ENCODE measurements around the gene MSH5.

MSH5 gene

GRCh38 chr6:31749301-31750036 lies 9.7 kb downstream of the MSH5 start:
- Histone ChIP-seq H3K4me1 (ENCODE audit: insufficient read depth, poor library complexity, severe bottlenecking) (no peaks in the 10 kb centered on the region), H3K4me3 (ENCODE audit: severe bottlenecking) (no peak overlapping the region), H3K9me3 (ENCODE audit: severe bottlenecking) (no peaks in the 10 kb centered on the region), H3K36me3 (ENCODE audit: low read depth) (peaks cover 27% of the 10 kb centered on the region), H3K27ac (ENCODE audit: poor library complexity, severe bottlenecking) (no peak overlapping the region), H3K27me3 (ENCODE audit: insufficient read depth, poor library complexity, severe bottlenecking) (no peaks in the 10 kb centered on the region)
- no peak for ATAC-seq (ENCODE audit: low read depth)
- DNase-seq (ENCODE audit: low spot score): no peak
- TF ChIP-seq CTCF (IDR thresholded peaks at IDR 0.05; ENCODE audit: poor library complexity, severe bottlenecking): no peak

- Histone ChIP-seq H3K4me3 (ENCODE audit: severe bottlenecking) (no peak overlapping the region), H3K27me3 (ENCODE audit: insufficient read depth, poor library complexity, severe bottlenecking) (no peaks in the 10 kb centered on the region), H3K4me1 (ENCODE audit: insufficient read depth, poor library complexity, severe bottlenecking) (no peaks in the 10 kb centered on the region), H3K27ac (ENCODE audit: poor library complexity, severe bottlenecking) (no peak overlapping the region), H3K36me3 (ENCODE audit: low read depth) (peaks cover 23% of the 10 kb centered on the region), H3K9me3 (ENCODE audit: severe bottlenecking) (no peaks in the 10 kb centered on the region)
- ATAC-seq (ENCODE audit: low read depth): no peak
- DNase-seq (ENCODE audit: low spot score): no peak
- TF ChIP-seq CTCF (IDR thresholded peaks at IDR 0.05; ENCODE audit: poor library complexity, severe bottlenecking): no peak
Measured at GRCh38 chr6:31750411-31751022, 10.7 kb downstream of the MSH5 start.

GRCh38 chr6:31752739-31753319 lies 13.0 kb downstream of the MSH5 start:
- no peak for DNase-seq (ENCODE audit: low spot score)
- no peak overlapping the region for H3K27ac ChIP-seq (ENCODE audit: poor library complexity, severe bottlenecking)
- no peaks in the 10 kb centered on the region for H3K4me1 ChIP-seq (ENCODE audit: insufficient read depth, poor library complexity, severe bottlenecking)
- ATAC-seq (ENCODE audit: low read depth): peak; percentile 94
- peaks cover 12% of the 10 kb centered on the region for H3K36me3 ChIP-seq (ENCODE audit: low read depth)
- H3K27me3 ChIP-seq (ENCODE audit: insufficient read depth, poor library complexity, severe bottlenecking): no peaks in the 10 kb centered on the region
- no peaks in the 10 kb centered on the region for H3K9me3 ChIP-seq (ENCODE audit: severe bottlenecking)
- no peak for TF ChIP-seq CTCF (IDR thresholded peaks at IDR 0.05; ENCODE audit: poor library complexity, severe bottlenecking)
- no peak overlapping the region for H3K4me3 ChIP-seq (ENCODE audit: severe bottlenecking)

GRCh38 chr6:31758281-31758680 lies 18.5 kb downstream of the MSH5 start:
- Histone ChIP-seq H3K4me1 (ENCODE audit: insufficient read depth, poor library complexity, severe bottlenecking) (peaks cover 2% of the 10 kb centered on the region), H3K27ac (ENCODE audit: poor library complexity, severe bottlenecking) (no peak overlapping the region), H3K9me3 (ENCODE audit: severe bottlenecking) (no peaks in the 10 kb centered on the region), H3K4me3 (ENCODE audit: severe bottlenecking) (no peak overlapping the region), H3K36me3 (ENCODE audit: low read depth) (peaks cover 28% of the 10 kb centered on the region), H3K27me3 (ENCODE audit: insufficient read depth, poor library complexity, severe bottlenecking) (no peaks in the 10 kb centered on the region)
- TF ChIP-seq CTCF (IDR thresholded peaks at IDR 0.05; ENCODE audit: poor library complexity, severe bottlenecking): no peak
- DNase-seq (ENCODE audit: low spot score): no peak
- ATAC-seq (ENCODE audit: low read depth): no peak

Measured in RWPE2 (cell line).